Left ventricle myocardium superior (tissue), 1 donor: ENCODE data around the gene IWS1. TPM values are rescaled to one million over a fixed set of nuclear protein-coding genes. Genes with fewer than 3 reads are reported as not detected.

Experiments used
- ATAC-seq: fragments of 200-7000 bp; cut with Tn5 transposase; one replicate; pipeline ENCODE4 v1.9.1; 2020; ENCODE audit warnings: mild to moderate bottlenecking, moderate library complexity
- DNase-seq: peaks from one replicate; pipeline ENCODE4 v3.0.0-alpha.2; 2020
- intact Hi-C: fragments of 100-400 bp; cut with micrococcal nuclease; formaldehyde crosslinking; loops from one replicate; pipeline ENCODE4 v1.11.0; 2022
- total RNA-seq: library from RNA; stranded (reverse); fragmentation: NEBNext Ultra II Directional; extraction: Animal tissue kit (Norgen Biotek cat#: 25700); gene quantifications from one replicate; pipeline ENCODE4 v1.2.1, GENCODE V29; 2021
- donor health status: DM: no; HTN: yes; CAD: no; lungs with severe emphysema.

Gene IWS1
- total RNA-seq, 1 donor from 2014 or later = 58.1 TPM

- ATAC-seq = no peak
- DNase-seq = no peak
- intact Hi-C loops = no loop called here
Observed at GRCh38 chr2:127511090-127511695, 15.1 kb downstream of the IWS1 start.

GRCh38 chr2:127510073-127510472 lies 16.2 kb downstream of the IWS1 start:
- ATAC-seq = no peak
- intact Hi-C loops = no loop called here
- no peak for DNase-seq

- DNase-seq (peak; percentile 64), ATAC-seq (peak; percentile 94)
- intact Hi-C loops = no loop called here
Observed at GRCh38 chr2:127508631-127509034, 17.7 kb downstream of the IWS1 start.

GRCh38 chr2:127508023-127508630 lies 18.2 kb downstream of the IWS1 start:
- ATAC-seq (peak; percentile 39), DNase-seq (no peak)
- intact Hi-C loops = no loop called here

GRCh38 chr2:127506510-127506909 lies 19.8 kb downstream of the IWS1 start:
- no peak for ATAC-seq
- DNase-seq = no peak
- intact Hi-C loops = no loop called here

- ATAC-seq = no peak
- DNase-seq = no peak
- intact Hi-C loops = no loop called here
Observed at GRCh38 chr2:127504552-127505430, 21.5 kb downstream of the IWS1 start.

- DNase-seq (no peak), ATAC-seq (no peak)
- intact Hi-C loops = no loop called here
Observed at GRCh38 chr2:127503491-127503890, 22.8 kb downstream of the IWS1 start.

GRCh38 chr2:127498386-127498785 lies 27.9 kb downstream of the IWS1 start:
- DNase-seq = no peak
- intact Hi-C loops = no loop called here
- ATAC-seq = no peak

GRCh38 chr2:127490283-127490682 lies 36.0 kb downstream of the IWS1 start:
- intact Hi-C loops = no loop called here
- no peak for DNase-seq
- ATAC-seq = no peak

- intact Hi-C loops = no loop called here
- ATAC-seq (no peak), DNase-seq (no peak)
Observed at GRCh38 chr2:127486247-127487058, 39.8 kb downstream of the IWS1 start.

- ATAC-seq = no peak
Observed at GRCh38 chr2:127485694-127486071, 40.6 kb downstream of the IWS1 start.

GRCh38 chr2:127485051-127485693 lies 41.1 kb downstream of the IWS1 start:
- intact Hi-C loops = no loop called here
- ATAC-seq = no peak
- DNase-seq = no peak

More at GRCh38 chr2:127485694-127486071, 40.6 kb downstream of the IWS1 start:
- no peak for DNase-seq
- intact Hi-C loops = no loop called here

GRCh38 chr2:127482031-127482430 lies 44.3 kb downstream of the IWS1 start:
- DNase-seq (no peak), ATAC-seq (no peak)
- intact Hi-C loops = no loop called here

GRCh38 chr2:127479866-127480743 lies 46.2 kb downstream of the IWS1 start:
- intact Hi-C loops = loop anchor here (5.0 kb wide), 1 partner anchor 158 kb away; no protein-coding TSS in a partner anchor
- ATAC-seq (no peak), DNase-seq (no peak)

- DNase-seq (no peak), ATAC-seq (peak; percentile 66)
- intact Hi-C loops = loop anchor here (5.0 kb wide), 1 partner anchor 157 kb away; no protein-coding TSS in a partner anchor
Observed at GRCh38 chr2:127479219-127479825, 47.0 kb downstream of the IWS1 start.

- DNase-seq (no peak), ATAC-seq (no peak)
- intact Hi-C loops = loop anchor here (5.0 kb wide), 1 partner anchor 153 kb away; no protein-coding TSS in a partner anchor
Observed at GRCh38 chr2:127475788-127476187, 50.5 kb downstream of the IWS1 start.

GRCh38 chr2:127472268-127472667 lies 54.0 kb downstream of the IWS1 start:
- intact Hi-C loops = no loop called here
- DNase-seq (no peak), ATAC-seq (no peak)
